Measurements from ENCODE around the gene ATG10.

Gene ATG10

DNA sequence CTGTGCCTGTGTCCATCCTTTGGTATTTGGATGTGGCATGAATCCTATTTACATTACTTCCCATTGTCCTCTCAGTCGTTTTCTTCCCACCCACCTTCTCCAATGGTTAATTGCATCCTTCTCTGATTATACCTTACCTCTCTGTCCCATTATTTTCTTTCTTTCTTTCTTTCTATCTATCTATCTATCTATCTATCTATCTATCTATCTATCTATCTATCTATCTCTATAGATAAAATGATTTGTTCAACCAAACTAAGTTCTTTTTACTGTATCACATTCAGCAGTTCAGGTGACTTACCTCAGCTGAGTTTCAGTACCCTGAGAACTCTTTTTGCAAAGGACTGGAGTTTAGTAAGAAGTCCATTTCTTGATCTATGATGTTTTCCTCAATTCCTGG, 225.7 kb downstream of the ATG10 start:
- TF ChIP-seq, protein P1, sequence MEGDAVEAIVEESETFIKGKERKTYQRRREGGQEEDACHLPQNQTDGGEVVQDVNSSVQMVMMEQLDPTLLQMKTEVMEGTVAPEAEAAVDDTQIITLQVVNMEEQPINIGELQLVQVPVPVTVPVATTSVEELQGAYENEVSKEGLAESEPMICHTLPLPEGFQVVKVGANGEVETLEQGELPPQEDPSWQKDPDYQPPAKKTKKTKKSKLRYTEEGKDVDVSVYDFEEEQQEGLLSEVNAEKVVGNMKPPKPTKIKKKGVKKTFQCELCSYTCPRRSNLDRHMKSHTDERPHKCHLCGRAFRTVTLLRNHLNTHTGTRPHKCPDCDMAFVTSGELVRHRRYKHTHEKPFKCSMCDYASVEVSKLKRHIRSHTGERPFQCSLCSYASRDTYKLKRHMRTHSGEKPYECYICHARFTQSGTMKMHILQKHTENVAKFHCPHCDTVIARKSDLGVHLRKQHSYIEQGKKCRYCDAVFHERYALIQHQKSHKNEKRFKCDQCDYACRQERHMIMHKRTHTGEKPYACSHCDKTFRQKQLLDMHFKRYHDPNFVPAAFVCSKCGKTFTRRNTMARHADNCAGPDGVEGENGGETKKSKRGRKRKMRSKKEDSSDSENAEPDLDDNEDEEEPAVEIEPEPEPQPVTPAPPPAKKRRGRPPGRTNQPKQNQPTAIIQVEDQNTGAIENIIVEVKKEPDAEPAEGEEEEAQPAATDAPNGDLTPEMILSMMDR (IDR thresholded peaks at IDR 0.05; ENCODE audit: low read depth, low read length, missing control alignments), result no peak
- DNase-seq, result no peak
- Histone ChIP-seq H3K27me3 (replicated peaks) (no peaks in the 10 kb centered on the region), H3K4me3 (ENCODE audit: low read depth, low read length) (no peak overlapping the region), H3K27ac (no peak overlapping the region), H3K36me3 (replicated peaks) (no peaks in the 10 kb centered on the region)
- in situ Hi-C loops (cut with HindIII; ENCODE audit: low pct_ligation_motif_present, low sequenced_read_pairs), result no loop called here

DNA sequence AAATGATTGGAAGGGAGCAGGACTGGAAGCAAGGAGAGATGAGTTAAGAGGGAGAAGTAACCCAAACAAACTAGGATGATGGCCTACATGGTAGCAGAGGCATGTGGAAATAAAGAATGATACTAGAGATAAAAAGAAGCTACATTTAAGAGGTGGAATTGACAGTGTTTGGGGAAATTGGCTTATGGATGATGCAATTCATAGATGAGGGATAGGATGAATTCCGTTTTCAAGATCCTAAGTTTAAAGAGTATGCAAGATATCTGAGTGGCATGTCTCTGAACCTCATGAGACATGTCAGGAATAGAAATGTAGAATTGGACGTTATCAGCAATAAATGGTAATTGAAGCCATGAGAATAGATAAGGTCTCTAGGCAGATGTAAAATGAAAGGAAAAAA, 232.7 kb downstream of the ATG10 start:
- TF ChIP-seq, protein P1 (IDR thresholded peaks at IDR 0.05; ENCODE audit: low read depth, low read length, missing control alignments), result no peak
- no peak for DNase-seq
- H3K27ac ChIP-seq, result no peak overlapping the region
- no peaks in the 10 kb centered on the region for H3K36me3 ChIP-seq (replicated peaks)
- in situ Hi-C loops (cut with HindIII; ENCODE audit: low pct_ligation_motif_present, low sequenced_read_pairs), result no loop called here
- H3K27me3 ChIP-seq (replicated peaks), result no peaks in the 10 kb centered on the region
- no peak overlapping the region for H3K4me3 ChIP-seq (ENCODE audit: low read depth, low read length)

DNA sequence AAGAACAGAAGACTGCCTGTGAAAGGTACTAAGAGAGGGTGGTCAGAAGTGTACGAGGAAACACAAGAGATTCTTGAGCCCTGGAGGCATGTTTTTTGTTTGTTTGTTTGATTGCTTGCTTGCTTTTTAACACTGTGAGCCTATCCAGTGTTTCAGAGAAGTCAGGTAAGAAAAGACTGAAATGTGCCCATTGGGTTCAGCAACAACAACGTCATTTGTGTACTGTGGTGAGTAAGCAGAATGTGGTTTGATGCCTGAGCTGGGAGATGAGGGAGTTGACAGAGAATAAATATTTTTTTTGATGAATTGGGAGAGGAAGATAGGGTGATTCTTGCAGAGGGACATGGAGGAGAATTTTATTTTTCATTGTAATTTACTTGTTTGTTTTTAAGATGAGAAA, 233.2 kb downstream of the ATG10 start:
- Histone ChIP-seq H3K27me3 (replicated peaks) (no peaks in the 10 kb centered on the region), H3K4me3 (ENCODE audit: low read depth, low read length) (no peak overlapping the region), H3K27ac (no peak overlapping the region), H3K36me3 (replicated peaks) (no peaks in the 10 kb centered on the region)
- TF ChIP-seq, protein P1 (IDR thresholded peaks at IDR 0.05; ENCODE audit: low read depth, low read length, missing control alignments), result no peak
- in situ Hi-C loops (cut with HindIII; ENCODE audit: low pct_ligation_motif_present, low sequenced_read_pairs), result no loop called here
- DNase-seq, result no peak

DNA sequence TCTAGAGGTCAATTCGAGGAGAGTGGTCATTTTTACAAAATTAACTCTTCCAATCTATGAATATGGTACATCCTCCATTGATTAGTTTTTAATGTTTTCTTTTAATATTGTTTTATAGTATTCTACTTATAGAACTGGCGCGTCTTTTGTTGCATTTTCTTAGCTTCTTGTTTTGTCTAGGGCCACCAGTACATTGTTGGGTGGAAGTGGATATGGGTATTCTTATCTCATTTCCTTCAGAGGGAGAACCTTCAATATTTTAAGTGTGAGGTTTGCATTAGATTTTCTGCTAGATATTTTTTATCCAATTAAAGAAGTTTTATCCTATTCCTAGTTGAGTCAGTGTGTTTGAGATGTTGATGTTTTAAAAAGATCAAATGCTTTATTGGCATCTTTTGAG, 236.5 kb downstream of the ATG10 start:
- no peak for DNase-seq
- in situ Hi-C loops (cut with HindIII; ENCODE audit: low pct_ligation_motif_present, low sequenced_read_pairs), result no loop called here
- H3K27ac ChIP-seq, result no peak overlapping the region
- no peaks in the 10 kb centered on the region for H3K36me3 ChIP-seq (replicated peaks)
- H3K4me3 ChIP-seq (ENCODE audit: low read depth, low read length), result no peak overlapping the region
- no peaks in the 10 kb centered on the region for H3K27me3 ChIP-seq (replicated peaks)
- TF ChIP-seq, protein P1 (IDR thresholded peaks at IDR 0.05; ENCODE audit: low read depth, low read length, missing control alignments), result no peak

DNA sequence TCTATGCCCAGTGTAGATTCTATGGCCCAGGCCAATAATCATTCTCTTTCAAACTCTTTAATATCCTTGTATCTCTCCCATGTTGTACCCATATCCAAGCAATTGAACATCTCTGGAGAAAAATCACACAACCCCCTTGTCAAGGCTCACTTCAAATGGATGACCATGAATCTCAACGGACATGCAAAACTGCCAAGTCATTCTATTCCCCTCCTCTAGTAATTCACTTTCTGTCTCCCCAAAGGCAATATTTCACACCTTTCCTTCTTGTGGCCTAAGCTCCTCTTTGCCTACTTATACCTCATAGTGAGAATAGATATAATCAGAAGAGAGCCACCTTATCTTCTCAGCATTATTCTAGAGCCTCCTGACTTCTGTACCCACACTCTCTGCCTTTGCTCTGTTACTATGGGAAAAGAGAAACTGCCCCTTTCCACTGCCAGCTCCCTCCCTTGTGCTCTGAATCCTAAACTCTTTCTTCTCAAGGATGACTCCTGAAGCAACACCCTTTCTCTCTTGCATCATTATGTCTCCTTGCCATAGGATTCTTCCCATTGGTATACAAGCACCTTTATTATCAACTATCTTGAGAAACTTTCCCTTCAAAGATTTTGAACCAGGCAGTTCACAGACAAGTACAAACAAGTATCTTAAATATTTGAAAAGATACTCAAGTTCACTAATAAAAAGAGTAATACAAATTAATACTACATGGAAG, 240.2 kb downstream of the ATG10 start:
- H3K36me3 ChIP-seq (replicated peaks), result no peaks in the 10 kb centered on the region
- H3K27ac ChIP-seq, result no peak overlapping the region
- H3K4me3 ChIP-seq (ENCODE audit: low read depth, low read length), result no peak overlapping the region
- H3K27me3 ChIP-seq (replicated peaks), result no peaks in the 10 kb centered on the region
- in situ Hi-C loops (cut with HindIII; ENCODE audit: low pct_ligation_motif_present, low sequenced_read_pairs), result no loop called here
- no peak for DNase-seq
- TF ChIP-seq, protein P1 (IDR thresholded peaks at IDR 0.05; ENCODE audit: low read depth, low read length, missing control alignments), result no peak

DNA sequence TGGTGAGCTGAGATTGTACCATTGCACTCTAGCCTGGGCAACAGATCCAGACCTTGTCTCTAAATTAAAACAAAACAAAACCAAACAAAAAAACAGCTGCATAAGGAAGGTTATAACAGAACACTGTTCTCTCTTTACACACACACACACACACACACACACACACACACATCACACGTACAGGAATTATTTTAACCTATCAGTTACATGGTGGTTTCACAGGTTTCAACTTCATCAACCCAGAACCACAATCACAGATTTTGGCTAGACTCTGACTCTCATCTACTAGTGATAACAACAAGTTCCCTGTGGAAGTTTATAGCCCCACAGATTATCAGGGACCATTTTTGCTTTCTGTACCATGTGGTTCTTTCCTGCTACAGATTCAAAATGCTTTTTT, 246.1 kb downstream of the ATG10 start:
- H3K36me3 ChIP-seq (replicated peaks), result no peaks in the 10 kb centered on the region
- no peak for DNase-seq
- in situ Hi-C loops (cut with HindIII; ENCODE audit: low pct_ligation_motif_present, low sequenced_read_pairs), result no loop called here
- TF ChIP-seq, protein P1 (IDR thresholded peaks at IDR 0.05; ENCODE audit: low read depth, low read length, missing control alignments), result no peak
- no peaks in the 10 kb centered on the region for H3K27me3 ChIP-seq (replicated peaks)
- no peak overlapping the region for H3K4me3 ChIP-seq (ENCODE audit: low read depth, low read length)
- H3K27ac ChIP-seq, result no peak overlapping the region
